GM12801 (cell line): ENCODE results near the gene RERE.

Experiments
- TF ChIP-seq, protein P1 (sequence below): IDR thresholded peaks from one replicate; pipeline ENCODE4 v1.5.1; 2011; ENCODE audit warnings: control low read depth; ENCODE audit not compliant: insufficient read length; ENCODE audit errors: extremely low read depth

The RERE gene

DNA sequence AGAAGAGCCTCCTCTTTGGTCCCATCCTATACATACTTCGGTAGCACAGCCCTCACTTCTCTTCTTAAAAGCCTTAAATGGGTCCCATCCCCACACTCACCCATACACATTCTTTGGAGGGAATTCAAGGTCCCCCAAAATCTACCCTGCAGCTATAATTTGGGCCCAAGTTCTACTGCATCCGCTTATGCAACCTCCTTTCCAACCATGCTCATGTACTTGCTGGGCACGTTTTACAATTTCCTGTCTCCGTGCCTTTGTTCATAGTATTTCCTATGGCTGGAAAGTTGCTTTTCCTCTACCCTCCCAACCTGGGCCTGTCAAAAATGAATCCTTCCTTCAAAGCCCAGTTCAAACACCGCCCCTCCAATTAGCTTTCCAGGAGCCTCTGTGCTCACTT, 399.8 kb downstream of the RERE start:
- TF ChIP-seq, protein P1, sequence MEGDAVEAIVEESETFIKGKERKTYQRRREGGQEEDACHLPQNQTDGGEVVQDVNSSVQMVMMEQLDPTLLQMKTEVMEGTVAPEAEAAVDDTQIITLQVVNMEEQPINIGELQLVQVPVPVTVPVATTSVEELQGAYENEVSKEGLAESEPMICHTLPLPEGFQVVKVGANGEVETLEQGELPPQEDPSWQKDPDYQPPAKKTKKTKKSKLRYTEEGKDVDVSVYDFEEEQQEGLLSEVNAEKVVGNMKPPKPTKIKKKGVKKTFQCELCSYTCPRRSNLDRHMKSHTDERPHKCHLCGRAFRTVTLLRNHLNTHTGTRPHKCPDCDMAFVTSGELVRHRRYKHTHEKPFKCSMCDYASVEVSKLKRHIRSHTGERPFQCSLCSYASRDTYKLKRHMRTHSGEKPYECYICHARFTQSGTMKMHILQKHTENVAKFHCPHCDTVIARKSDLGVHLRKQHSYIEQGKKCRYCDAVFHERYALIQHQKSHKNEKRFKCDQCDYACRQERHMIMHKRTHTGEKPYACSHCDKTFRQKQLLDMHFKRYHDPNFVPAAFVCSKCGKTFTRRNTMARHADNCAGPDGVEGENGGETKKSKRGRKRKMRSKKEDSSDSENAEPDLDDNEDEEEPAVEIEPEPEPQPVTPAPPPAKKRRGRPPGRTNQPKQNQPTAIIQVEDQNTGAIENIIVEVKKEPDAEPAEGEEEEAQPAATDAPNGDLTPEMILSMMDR = no peak

- TF ChIP-seq, protein P1 = no peak
These were observed 400.6 kb downstream of the RERE start for GRCh38 chr1:8416881-8417280.

GRCh38 chr1:8415526-8416278, 401.7 kb downstream of the RERE start:
- TF ChIP-seq, protein P1 = no peak

GRCh38 chr1:8412183-8412831, 405.1 kb downstream of the RERE start:
- TF ChIP-seq, protein P1 = no peak

GRCh38 chr1:8411803-8412182, 405.6 kb downstream of the RERE start:
- TF ChIP-seq, protein P1 = no peak

- TF ChIP-seq, protein P1 = no peak
These were observed 406.6 kb downstream of the RERE start for GRCh38 chr1:8410791-8411190.

DNA sequence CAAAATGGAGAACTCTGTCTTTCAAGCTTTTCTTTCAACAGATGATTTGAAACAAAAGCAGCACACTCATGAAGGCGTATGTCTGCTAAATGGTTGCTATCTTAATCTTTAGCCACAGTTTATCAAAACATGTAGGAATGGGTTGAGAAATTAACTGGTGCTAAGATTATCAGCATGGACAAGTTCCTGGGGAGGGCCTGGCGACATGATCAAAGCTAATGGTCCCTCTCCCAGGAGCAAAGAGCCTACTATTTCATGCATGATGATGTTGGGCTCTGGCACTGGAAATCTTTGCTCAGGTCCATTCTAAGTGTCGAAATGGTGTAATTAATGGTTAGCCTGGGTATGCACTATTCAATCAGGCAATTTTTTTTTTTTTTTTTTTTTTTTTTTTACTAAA, 407.8 kb downstream of the RERE start:
- TF ChIP-seq, protein P1 = no peak
